ENCODE results near the gene RAD54L.
"Not testable (repeated sequence)": the region's sequence is repeated elsewhere in the genome, so short reads cannot be mapped to it uniquely, and the experiment has no call there.

DNA sequence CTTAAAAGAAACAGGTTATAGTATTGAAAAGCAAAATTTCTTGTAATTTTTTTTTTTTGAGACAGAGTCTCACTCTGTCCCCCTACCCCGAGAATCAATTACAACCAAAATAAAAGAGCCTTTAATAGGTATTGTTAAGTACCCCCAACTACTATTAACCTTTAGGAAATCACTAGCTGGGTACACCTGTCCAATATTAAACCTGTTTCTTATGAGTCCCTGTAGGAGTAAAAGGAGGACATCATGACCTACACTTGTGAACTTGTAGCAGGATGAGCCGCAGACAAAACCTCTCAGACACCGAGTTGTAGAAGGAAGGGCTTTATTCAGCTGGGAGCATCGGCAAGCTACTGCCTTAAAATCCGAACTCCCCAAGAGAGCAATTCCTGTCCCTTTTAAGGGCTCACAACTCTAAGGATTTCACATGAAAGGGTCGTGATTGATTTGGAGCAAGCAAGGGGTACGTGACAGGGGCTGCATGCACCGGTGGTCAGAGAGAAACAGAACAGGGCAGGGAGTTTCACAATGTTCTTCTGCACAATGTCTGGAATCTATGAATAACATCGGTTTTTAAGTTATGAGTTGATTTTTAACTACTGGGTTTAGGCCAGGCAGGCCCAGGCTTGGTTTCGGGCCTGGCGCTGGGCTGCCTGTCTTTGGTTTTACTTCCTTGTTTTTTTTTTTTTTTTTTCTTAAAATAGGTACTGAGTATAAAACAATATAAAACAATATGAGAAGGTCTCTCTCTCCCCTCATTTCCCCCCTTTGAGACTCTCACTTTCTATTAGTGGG lies 77.9 kb downstream of the RAD54L start:
- not testable (repeated sequence) for TF ChIP-seq POLR2A (IDR thresholded peaks at IDR 0.05; ENCODE audit: extremely low read depth, insufficient read length)
- TF ChIP-seq, protein P1, sequence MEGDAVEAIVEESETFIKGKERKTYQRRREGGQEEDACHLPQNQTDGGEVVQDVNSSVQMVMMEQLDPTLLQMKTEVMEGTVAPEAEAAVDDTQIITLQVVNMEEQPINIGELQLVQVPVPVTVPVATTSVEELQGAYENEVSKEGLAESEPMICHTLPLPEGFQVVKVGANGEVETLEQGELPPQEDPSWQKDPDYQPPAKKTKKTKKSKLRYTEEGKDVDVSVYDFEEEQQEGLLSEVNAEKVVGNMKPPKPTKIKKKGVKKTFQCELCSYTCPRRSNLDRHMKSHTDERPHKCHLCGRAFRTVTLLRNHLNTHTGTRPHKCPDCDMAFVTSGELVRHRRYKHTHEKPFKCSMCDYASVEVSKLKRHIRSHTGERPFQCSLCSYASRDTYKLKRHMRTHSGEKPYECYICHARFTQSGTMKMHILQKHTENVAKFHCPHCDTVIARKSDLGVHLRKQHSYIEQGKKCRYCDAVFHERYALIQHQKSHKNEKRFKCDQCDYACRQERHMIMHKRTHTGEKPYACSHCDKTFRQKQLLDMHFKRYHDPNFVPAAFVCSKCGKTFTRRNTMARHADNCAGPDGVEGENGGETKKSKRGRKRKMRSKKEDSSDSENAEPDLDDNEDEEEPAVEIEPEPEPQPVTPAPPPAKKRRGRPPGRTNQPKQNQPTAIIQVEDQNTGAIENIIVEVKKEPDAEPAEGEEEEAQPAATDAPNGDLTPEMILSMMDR (IDR thresholded peaks at IDR 0.05; ENCODE audit: low read depth, low read length), result not testable (repeated sequence)

Measured in NB4 (cell line).